Activated CD4-positive, alpha-beta T cell treated with anti-CD3 and anti-CD28 coated beads for 24 hours (primary cell): ENCODE results near the gene ECM2.

Experiments
- DNase-seq, 2 donors: peaks; one replicate each; pipeline ENCODE4 v3.0.0-alpha.2; 2020; ENCODE audit warnings: low read depth in 2 of 2

ECM2 gene

DNA sequence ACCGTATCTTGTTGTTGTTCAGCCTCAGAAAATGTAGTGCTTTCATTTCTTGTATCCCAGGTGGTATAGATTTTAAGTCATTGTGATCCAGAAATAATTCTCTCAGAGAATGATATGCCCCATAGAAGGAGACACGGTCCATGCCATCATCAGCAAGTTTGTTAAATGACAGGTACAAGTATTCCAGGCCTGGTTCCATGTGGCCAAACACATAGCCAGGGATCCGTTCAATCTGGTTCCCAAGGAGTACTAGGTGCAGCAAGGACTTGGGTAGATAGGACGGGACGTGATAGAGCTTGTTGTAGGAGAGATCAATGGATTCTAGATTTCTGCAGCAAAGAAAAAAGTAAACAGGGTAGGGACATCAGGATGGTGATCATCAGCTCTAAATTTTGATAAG, 35.1 kb downstream of the ECM2 start:
- no peak for DNase-seq

DNA sequence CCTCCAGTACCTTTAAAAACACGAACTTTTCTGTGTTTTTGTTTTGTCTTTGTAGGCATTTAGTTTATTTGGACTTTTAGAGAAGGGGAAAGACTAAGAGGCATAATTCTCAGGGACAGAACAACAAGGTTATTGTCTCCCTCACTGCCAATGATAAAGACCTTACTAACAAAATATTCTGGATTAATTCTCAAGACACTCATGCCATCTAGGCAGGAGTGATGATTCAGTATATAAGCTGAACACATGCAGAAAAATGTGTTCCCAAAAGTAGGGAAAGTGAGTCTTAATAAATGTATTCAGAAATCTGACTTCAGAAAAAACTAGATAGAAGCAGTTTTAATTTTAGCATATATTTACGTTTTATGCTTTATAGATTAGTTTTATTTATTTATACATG, 36.1 kb downstream of the ECM2 start:
- no peak for DNase-seq

GRCh38 chr9:92496396-92497176, 39.2 kb downstream of the ECM2 start:
- DNase-seq: no peak

- DNase-seq: no peak
These were observed 40.9 kb downstream of the ECM2 start for GRCh38 chr9:92494856-92495255.

- no peak for DNase-seq
These were observed 41.9 kb downstream of the ECM2 start for GRCh38 chr9:92493749-92494387.

DNA sequence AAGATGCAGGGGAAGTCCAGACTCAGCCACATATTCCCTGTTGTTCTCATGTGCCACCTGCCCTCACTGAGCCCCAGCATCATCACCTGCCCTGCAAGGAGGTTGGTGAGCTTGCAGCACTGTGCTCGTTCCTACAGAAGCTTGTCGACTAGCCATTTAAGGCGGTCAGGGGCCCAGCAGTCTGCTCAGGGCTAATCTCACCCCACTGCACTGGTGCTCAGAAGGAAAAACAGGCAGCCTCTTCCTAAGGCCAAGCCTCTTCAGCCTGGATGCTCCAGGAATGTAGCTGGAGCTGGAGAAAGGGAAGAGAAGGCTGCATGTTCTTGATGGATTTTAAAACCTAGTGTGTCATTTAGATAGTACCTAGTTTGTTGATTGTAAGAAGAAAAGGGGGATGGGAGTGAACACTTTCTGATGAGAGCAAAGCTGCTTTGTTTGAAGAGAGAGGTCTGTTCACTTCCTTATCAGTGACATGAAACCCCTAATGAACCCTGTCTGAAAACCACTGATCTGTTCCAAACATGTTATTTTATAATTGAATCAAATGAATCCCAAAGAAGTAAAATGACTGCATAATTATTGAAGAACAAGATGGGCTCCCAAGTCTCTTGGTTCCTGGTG, 42.9 kb downstream of the ECM2 start:
- no peak for DNase-seq

GRCh38 chr9:92488681-92489550, 46.9 kb downstream of the ECM2 start:
- no peak for DNase-seq

GRCh38 chr9:92486371-92486770, 49.4 kb downstream of the ECM2 start:
- no peak for DNase-seq

- DNase-seq: no peak
These were observed 51.2 kb downstream of the ECM2 start for GRCh38 chr9:92484563-92484962.

DNA sequence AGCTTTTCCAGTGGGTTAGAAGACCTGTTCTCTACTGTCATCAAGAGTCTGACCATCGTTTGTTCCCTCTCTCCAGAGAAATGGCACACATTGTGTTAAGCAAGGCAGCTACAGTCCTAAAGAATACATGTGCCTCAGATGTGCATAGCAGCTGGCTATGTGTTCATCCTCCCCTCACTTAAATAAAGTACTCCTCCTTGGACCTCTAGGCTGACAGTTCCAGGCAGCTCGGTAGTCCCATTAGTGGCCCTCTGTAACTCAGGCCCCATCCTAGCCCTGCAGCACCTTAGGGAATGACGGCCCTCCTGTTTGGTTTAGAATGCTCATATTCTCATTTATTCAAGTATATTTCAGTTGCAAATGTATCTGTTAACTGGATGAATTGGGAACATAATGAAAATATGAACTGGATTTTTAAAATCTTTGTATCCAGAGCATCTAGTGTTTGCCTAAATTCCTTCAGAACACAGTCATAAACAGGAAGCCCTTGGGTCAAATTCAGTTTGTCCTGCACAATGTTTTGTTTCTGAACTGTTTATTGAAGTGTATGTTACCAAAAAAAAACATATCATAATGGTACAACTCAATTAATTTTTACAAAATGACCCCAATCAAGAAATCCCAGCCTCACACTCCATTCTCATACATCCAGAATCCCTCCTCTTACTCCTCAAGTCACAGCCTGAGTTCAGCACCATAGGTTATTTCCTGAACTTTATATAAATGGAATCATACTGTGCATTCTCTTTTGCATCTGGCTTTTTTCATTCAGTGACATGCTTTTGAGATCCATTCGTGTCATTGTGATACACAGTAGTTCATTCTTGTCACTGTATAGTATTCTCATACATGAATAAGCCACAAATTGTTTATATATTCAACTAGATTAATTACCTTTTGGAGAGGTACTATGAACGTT, 51.9 kb downstream of the ECM2 start:
- no peak for DNase-seq

DNA sequence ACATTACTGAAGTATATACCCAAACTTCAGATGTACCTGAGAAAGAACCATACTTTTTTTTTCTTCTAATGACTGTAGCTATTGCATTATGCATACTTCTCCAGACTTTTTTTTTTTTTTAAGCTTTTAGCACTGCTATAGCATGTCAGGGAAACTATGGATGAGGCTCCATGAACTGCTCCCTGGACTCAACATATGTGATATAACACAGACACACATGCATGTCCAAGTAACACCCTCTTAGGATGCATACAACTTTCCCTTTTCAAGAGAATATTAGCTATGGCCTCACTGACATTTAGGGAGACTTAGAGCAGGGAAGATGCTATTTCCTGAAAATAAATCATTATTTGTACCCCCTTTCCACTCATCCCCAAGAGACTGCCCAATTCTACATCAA, 53.0 kb downstream of the ECM2 start:
- DNase-seq: no peak

GRCh38 chr9:92482329-92482728, 53.5 kb downstream of the ECM2 start, which contains the start of gene ASPN:
Gene ASPN, minus strand, starts transcription at chr9:92482506.
- no peak for DNase-seq

- DNase-seq: no peak
These were observed 54.7 kb downstream of the ECM2 start for GRCh38 chr9:92480986-92481633.

DNA sequence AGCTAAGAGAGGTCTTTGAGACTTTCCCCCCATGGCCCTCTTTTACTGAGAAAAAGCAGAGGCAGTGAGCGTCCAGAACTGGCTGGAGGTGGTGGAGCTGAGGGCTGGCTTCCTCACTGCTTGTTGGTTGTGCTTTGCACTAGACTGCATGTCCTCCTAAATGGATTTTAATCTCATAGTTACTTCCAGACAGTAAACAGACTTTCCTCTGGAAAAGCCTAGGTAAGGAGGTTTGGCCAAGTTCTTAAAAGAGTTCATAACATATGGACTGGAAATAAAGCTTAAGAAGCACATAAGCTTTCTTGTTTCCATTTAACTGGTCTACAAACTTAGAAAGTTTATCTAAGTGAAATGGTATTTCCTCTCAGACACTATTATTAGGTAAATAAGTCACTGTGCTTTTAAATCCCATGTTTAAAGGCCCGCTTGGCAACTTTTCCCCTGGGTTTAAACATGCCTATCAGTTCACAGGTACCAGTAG, 55.5 kb downstream of the ECM2 start:
- no peak for DNase-seq

DNA sequence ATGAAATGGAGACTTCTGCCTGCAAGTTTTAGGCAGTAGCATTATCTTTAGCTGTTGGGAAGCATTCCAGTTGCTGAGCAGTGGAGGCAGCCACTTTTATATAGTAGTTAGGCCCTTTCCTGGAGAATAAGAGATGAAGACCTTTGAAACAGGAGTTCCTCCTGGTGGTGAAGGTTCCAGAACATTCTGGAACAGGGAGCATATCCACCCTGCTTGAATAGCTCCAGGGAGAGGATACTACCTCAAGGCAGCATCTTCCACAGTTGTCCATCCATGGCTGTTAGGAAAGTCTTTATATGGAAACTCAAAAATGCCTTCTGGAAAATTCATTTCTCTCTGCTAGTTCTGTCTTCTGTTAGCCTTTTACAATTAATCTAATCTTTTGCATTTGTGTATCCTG, 56.4 kb downstream of the ECM2 start:
- DNase-seq: no peak

DNA sequence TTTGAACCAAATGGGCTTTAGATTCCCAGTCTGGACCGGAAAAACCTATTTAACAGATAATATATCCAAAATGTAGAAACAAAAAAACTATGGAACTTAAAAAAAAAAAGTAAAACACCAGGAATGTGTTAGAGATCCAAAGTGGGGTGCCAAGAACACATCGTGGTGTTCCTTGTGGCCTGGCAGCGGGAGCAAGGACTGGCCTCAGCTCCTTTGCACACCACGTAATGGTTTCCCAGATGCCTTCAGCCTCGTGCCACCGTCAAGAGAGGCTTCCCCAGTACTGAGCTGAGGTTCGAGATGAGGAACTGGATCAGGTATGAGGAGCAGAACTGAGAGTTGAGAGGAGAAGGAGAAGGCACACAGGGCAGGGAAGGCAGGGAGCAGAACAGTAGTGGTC, 57.0 kb downstream of the ECM2 start:
- no peak for DNase-seq

- no peak for DNase-seq
These were observed 58.8 kb downstream of the ECM2 start for GRCh38 chr9:92476962-92477361.

DNA sequence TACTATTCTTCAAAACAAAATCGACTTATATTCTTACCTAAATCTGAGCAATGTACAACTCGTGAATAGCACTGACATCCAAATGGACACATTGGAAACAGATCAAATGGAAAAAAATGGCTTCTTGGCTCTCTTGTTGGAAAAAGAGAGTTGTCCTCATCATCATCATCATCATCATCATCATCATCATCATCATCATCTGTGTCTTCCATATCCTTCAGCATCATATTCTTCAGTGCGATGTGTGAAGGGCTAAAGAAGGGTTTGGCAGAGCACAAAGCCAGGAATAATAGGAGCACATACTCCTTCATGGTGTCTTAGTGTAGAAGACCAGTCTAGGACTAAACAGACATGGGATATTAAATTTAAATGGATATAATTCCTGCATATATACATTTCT, 61.2 kb downstream of the ECM2 start:
- no peak for DNase-seq

- no peak for DNase-seq
These were observed 67.6 kb downstream of the ECM2 start for GRCh38 chr9:92468206-92468605.

DNA sequence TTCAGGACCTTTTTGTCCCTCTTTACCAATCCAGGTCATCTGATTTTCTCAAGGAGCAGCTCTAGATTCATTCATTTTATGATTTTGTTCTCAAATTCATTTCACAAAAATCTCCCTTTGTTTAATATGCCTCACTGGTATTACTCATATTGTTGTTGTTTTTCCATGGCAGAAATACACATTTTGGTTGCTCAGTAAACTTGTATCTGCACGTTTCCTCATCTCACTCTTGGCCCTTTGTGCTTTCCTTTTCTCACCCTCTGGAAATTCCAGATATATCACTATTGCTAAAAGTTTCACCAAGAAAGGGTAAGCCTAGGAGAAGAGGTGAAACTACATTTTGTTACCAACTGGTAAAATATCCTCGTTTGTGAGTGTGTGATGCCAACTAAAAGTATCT, 68.3 kb downstream of the ECM2 start:
- DNase-seq: no peak
